Measurements from ENCODE around the gene RUBCN. TPM values are rescaled to one million over a fixed set of nuclear protein-coding genes. Genes with fewer than 3 reads are reported as not detected.
"Not testable (repeated sequence)": the region's sequence is repeated elsewhere in the genome, so short reads cannot be mapped to it uniquely, and the experiment has no call there.

The RUBCN gene
- total RNA-seq, 1 experiment from 2014 or later = 37.9 TPM

DNA sequence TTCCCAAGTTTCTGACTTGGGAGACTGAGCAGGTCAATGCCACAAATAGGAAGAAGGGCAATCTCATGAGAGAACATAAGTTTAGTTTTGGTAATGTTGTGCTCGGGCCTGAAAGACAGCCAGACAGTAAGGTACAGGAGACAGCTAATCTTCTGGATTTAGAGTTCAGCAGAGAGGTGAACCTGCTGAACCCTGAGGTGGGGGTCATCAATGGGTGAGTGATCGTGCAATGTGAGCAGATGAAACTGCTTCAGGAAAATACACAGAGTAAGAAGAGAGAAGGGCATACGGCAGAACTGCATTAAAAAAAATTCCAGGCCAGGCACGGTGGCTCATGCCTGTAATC, 23.3 kb downstream of the RUBCN start:
- Histone ChIP-seq H3K27me3 (ENCODE audit: control insufficient read depth, insufficient read depth, low read length) (no peaks in the 10 kb centered on the region), H3K4me3 (ENCODE audit: low read depth in 2 of 2, low read length in 2 of 2) (peak overlapping the region in 1 of 2 experiments; percentile 62; a peak in 2 of 4 replicates), H3K27ac (ENCODE audit: low read length) (peak overlapping the region; percentile 42), H3K36me3 (ENCODE audit: control insufficient read depth, insufficient read depth, low read length) (no peaks in the 10 kb centered on the region), H3K4me1 (ENCODE audit: control insufficient read depth, insufficient read depth, low read length) (peaks cover 18% of the 10 kb centered on the region), H3K9me3 (ENCODE audit: control insufficient read depth, insufficient read depth, low read depth, low read length) (no peaks in the 10 kb centered on the region)
- BruUV-seq (replicated peaks) = no TSS peak
- no peak for DNase-seq (ENCODE audit: low read depth, low spot score)
- ChIA-PET CTCF (no interaction called here), POLR2A (interaction anchor here (0.9 kb wide), 1 partner anchor 25 kb away, joined by 4 read pairs; no protein-coding TSS in a partner anchor)
- ATAC-seq = peak; percentile 50
- no peak for TF ChIP-seq CTCF (IDR thresholded peaks at IDR 0.05)
- no peak for TF ChIP-seq SIN3A (IDR thresholded peaks at IDR 0.05; ENCODE audit: borderline replicate concordance, insufficient read depth, low read depth, low read length)
- no peak for TF ChIP-seq TCF7L2 (IDR thresholded peaks at IDR 0.05; ENCODE audit: low read depth, low read length)
- no peak for TF ChIP-seq REST (IDR thresholded peaks at IDR 0.05; ENCODE audit: insufficient read depth in 1 of 2, low read depth in 2 of 2, low read length in 1 of 2)
- no peak for TF ChIP-seq POLR2AphosphoS5 (IDR thresholded peaks at IDR 0.05; ENCODE audit: low read depth, low read length)
- intact Hi-C loops (cut with micrococcal nuclease; ENCODE audit: unreplicated experiment) = no loop called here
- in situ Hi-C loops (cut with HindIII; ENCODE audit: low pct_unique_long_range_greater_than_20kb, low sequenced_read_pairs) = no loop called here

GRCh38 chr3:197711973-197712707, 24.6 kb downstream of the RUBCN start:
- Histone ChIP-seq H3K9me3 (ENCODE audit: control insufficient read depth, insufficient read depth, low read depth, low read length) (no peaks in the 10 kb centered on the region), H3K27me3 (ENCODE audit: control insufficient read depth, insufficient read depth, low read length) (no peaks in the 10 kb centered on the region), H3K27ac (ENCODE audit: low read length) (peak overlapping the region; percentile 88), H3K4me3 (ENCODE audit: low read depth in 2 of 2, low read length in 2 of 2) (peak overlapping the region; percentile 28 to 62), H3K36me3 (ENCODE audit: control insufficient read depth, insufficient read depth, low read length) (no peaks in the 10 kb centered on the region), H3K4me1 (ENCODE audit: control insufficient read depth, insufficient read depth, low read length) (peaks cover 18% of the 10 kb centered on the region)
- peak; percentile 93 for DNase-seq (ENCODE audit: low read depth, low spot score)
- intact Hi-C loops (cut with micrococcal nuclease; ENCODE audit: unreplicated experiment) = no loop called here
- TF ChIP-seq TCF7L2 (IDR thresholded peaks at IDR 0.05; ENCODE audit: low read depth, low read length) = peak; percentile 62; the same call in 1 of the 2 replicates
- no peak for TF ChIP-seq SIN3A (IDR thresholded peaks at IDR 0.05; ENCODE audit: borderline replicate concordance, insufficient read depth, low read depth, low read length)
- in situ Hi-C loops (cut with HindIII; ENCODE audit: low pct_unique_long_range_greater_than_20kb, low sequenced_read_pairs) = no loop called here
- ATAC-seq = peak; percentile 98
- ChIA-PET CTCF (interaction anchor here (0.7 kb wide), 1 partner anchor 710 kb away, joined by 5 read pairs; no protein-coding TSS in a partner anchor), POLR2A (interaction anchor here (0.6 to 0.7 kb wide), 5 partner anchors 9 to 1418 kb away, joined by 3 read pairs; no protein-coding TSS in a partner anchor)
- BruUV-seq (replicated peaks) = TSS peak; percentile 61

DNA sequence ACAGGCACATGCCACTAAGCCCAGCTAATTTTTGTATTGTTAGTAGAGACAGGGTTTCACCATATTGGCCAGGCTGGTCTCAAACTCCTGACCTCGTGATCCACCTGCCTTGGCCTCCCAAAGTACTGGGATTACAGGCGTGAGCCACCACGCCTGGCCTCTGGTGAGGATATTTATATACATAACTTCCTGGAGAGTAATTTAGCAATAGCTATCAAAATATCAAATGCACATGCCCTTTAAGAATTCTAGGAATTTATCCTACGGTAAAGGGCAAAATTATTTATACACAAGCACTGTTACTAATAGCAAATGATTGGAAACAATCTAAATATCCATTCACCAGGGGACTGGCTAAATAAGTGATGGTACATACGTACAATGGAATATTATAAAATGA, 25.7 kb downstream of the RUBCN start:
- H3K4me3 ChIP-seq (ENCODE audit: low read depth in 2 of 2, low read length in 2 of 2); H3K9me3 ChIP-seq (ENCODE audit: control insufficient read depth, insufficient read depth, low read depth, low read length); H3K36me3 ChIP-seq (ENCODE audit: control insufficient read depth, insufficient read depth, low read length); CTCF ChIA-PET; ATAC-seq; DNase-seq (ENCODE audit: low read depth, low spot score); intact Hi-C loops (cut with micrococcal nuclease; ENCODE audit: unreplicated experiment); POLR2A ChIA-PET; in situ Hi-C loops (cut with HindIII; ENCODE audit: low pct_unique_long_range_greater_than_20kb, low sequenced_read_pairs); BruUV-seq (replicated peaks); H3K27me3 ChIP-seq (ENCODE audit: control insufficient read depth, insufficient read depth, low read length): not testable (repeated sequence)
- H3K4me1 ChIP-seq (ENCODE audit: control insufficient read depth, insufficient read depth, low read length) = peaks cover 18% of the 10 kb centered on the region
- H3K27ac ChIP-seq (ENCODE audit: low read length) = peak overlapping the region; percentile 88; the same call in 1 of the 2 replicates

All from Panc1 (cell line).